HepG2 (cell line): ENCODE results near the gene ULK4. TPM values are rescaled to one million over a fixed set of nuclear protein-coding genes. Genes with fewer than 3 reads are reported as not detected.

ENCODE experiments used
- ATAC-seq: fragments of 200-7000 bp; cut with Tn5 transposase; 3 replicates; pipeline ENCODE4 v1.9.1; 2020; ENCODE audit warnings: mild to moderate bottlenecking, moderate library complexity
- BruUV-seq: library from RNA; stranded (reverse); fragments of 400-500 nt; replicated peaks from 2 replicates; lab custom pipeline; 2021; lab: Mats Ljungman, UMichigan
- CTCF ChIA-PET: fragments of 300-600 bp; formaldehyde crosslinking; extraction: SDS; loops from one replicate; lab custom pipeline; 2021; ENCODE audit warnings: low total read pairs, inconsistent platforms, low intra/inter-chr PET ratio; lab: Yijun Ruan, JAX
- POLR2A ChIA-PET: fragments of 350-600 bp; sonication (Branson Sonifier 250); formaldehyde crosslinking; loops from one replicate; lab custom pipeline; 2020; ENCODE audit warnings: antibody characterized with exemption, inconsistent platforms; lab: Yijun Ruan, JAX
- DNase-seq: peaks from one replicate; pipeline ENCODE4 v3.0.0-alpha.2; 2015; ENCODE audit warnings: low spot score
- FAIRE-seq: peaks from 3 replicates; lab custom pipeline; 2011; peaks lifted over from hg19 to GRCh38; lab: Jason Lieb, UNC
- H2AFZ ChIP-seq: one replicate; pipeline ENCODE4 v1.6.1; 2011; ENCODE audit warnings: low read length, inconsistent platforms
- H3K27ac ChIP-seq: fragments of 300-600 bp; 3 replicates; pipeline ENCODE4 v1.8.0; 2011; ENCODE audit warnings: mixed run types, mild to moderate bottlenecking, mixed read lengths, low read length, inconsistent platforms; ENCODE audit not compliant: insufficient read depth; ENCODE audit errors: extremely low read length
- H3K27me3 ChIP-seq, 2 experiments: fragments of 200-600 bp in 1 of 2; 2 replicates in 1 of 2; 3 replicates in 1 of 2; pipeline versions ENCODE4 v1.6.0 to v1.8.0; 2011; ENCODE audit warnings: low read length in 2 of 2, mild to moderate bottlenecking in 2 of 2, moderate library complexity in 2 of 2, inconsistent platforms in 1 of 2; ENCODE audit not compliant: insufficient read depth in 2 of 2, control insufficient read depth in 1 of 2
- H3K36me3 ChIP-seq, 2 experiments: fragments of 200-600 bp in 1 of 2; replicated peaks in 1 of 2; 2 replicates in 1 of 2; 3 replicates in 1 of 2; pipeline versions ENCODE4 v1.5.1 to v1.8.0; 2011; ENCODE audit warnings: low read length in 2 of 2, inconsistent platforms in 1 of 2; ENCODE audit not compliant: insufficient read depth in 2 of 2, control insufficient read depth in 1 of 2
- H3K4me1 ChIP-seq: 2 replicates; pipeline ENCODE4 v1.5.1; 2012; ENCODE audit warnings: low read length, inconsistent platforms; ENCODE audit not compliant: insufficient read depth
- H3K4me2 ChIP-seq: 2 replicates; pipeline ENCODE4 v1.6.0; 2011; ENCODE audit warnings: low read depth, low read length, inconsistent platforms
- H3K4me3 ChIP-seq, 3 experiments: fragments of 200-600 bp in 1 of 3; sonication (generic), shearing (Covaris generic) in 1 of 3; replicated peaks in 1 of 3; 2 replicates each; pipeline ENCODE4 v1.5.1; 2011 to 2016; ENCODE audit warnings: low read length in 3 of 3, inconsistent platforms in 2 of 3, low read depth in 2 of 3, mild to moderate bottlenecking in 2 of 3, control low read depth in 1 of 3, mixed read lengths in 1 of 3; ENCODE audit not compliant: insufficient read depth in 1 of 3
- H3K79me2 ChIP-seq: one replicate; pipeline ENCODE4 v1.6.1; 2011; ENCODE audit warnings: low read length, inconsistent platforms; ENCODE audit not compliant: insufficient read depth
- H3K9ac ChIP-seq: 2 replicates; pipeline ENCODE4 v1.6.0; 2011; ENCODE audit warnings: mild to moderate bottlenecking, low read depth, low read length, inconsistent platforms; ENCODE audit not compliant: insufficient read depth
- H3K9me3 ChIP-seq: 2 replicates; pipeline ENCODE4 v1.5.1; 2012; ENCODE audit warnings: mild to moderate bottlenecking, low read length
- H4K20me1 ChIP-seq: 2 replicates; pipeline ENCODE4 v1.6.0; 2011; ENCODE audit warnings: inconsistent platforms, mild to moderate bottlenecking, low read length, moderate library complexity; ENCODE audit not compliant: insufficient read depth
- FOXC1 ChIP-seq: sonication (generic); formaldehyde crosslinking; IDR thresholded peaks from 2 replicates; pipeline ENCODE4 v1.8.0; 2022; ENCODE audit warnings: mild to moderate bottlenecking, missing genetic modification reagents, borderline replicate concordance
- FOXJ3 ChIP-seq: sonication (generic); formaldehyde crosslinking; IDR thresholded peaks from 2 replicates; pipeline ENCODE4 v1.4.0; 2020; ENCODE audit warnings: missing genetic modification reagents, mild to moderate bottlenecking, borderline replicate concordance
- FOXP1 ChIP-seq, 2 experiments: fragments of 450-650 bp in 1 of 2; IDR thresholded peaks; 2 replicates each; pipeline ENCODE4 v1.6.1; 2017 to 2018; ENCODE audit warnings: antibody characterized with exemption in 1 of 2
- HNRNPL ChIP-seq: fragments of 200-400 bp; formaldehyde crosslinking; IDR thresholded peaks from 2 replicates; pipeline ENCODE4 v1.6.1; 2017; ENCODE audit warnings: mild to moderate bottlenecking, low read depth, low read length
- KDM5A ChIP-seq: fragments of 200-600 bp; sonication (generic); IDR thresholded peaks from 2 replicates; pipeline ENCODE4 v1.7.0; 2018; ENCODE audit warnings: antibody characterized with exemption, mild to moderate bottlenecking, low read length, borderline replicate concordance
- SIN3B ChIP-seq: fragments of 150-350 bp; IDR thresholded peaks from 2 replicates; pipeline ENCODE4 v1.6.1; 2014; ENCODE audit warnings: low read length
- TOPORS ChIP-seq: sonication (generic); formaldehyde crosslinking; IDR thresholded peaks from 2 replicates; pipeline ENCODE4 v1.8.0; 2023; ENCODE audit warnings: mild to moderate bottlenecking, missing genetic modification reagents
- ZFP36 ChIP-seq: fragments of 150-350 bp; IDR thresholded peaks from 2 replicates; pipeline ENCODE4 v1.6.1; 2018; ENCODE audit warnings: borderline replicate concordance, low read length, low read depth; ENCODE audit not compliant: partially characterized antibody
- ZNF44 ChIP-seq: sonication (generic); formaldehyde crosslinking; IDR thresholded peaks from 2 replicates; pipeline ENCODE4 v1.5.1; 2020; ENCODE audit warnings: mild to moderate bottlenecking, missing genetic modification reagents
- ZNF556 ChIP-seq: sonication (generic); formaldehyde crosslinking; IDR thresholded peaks from 2 replicates; pipeline ENCODE4 v1.4.0; 2020; ENCODE audit warnings: mild to moderate bottlenecking, missing genetic modification reagents, borderline replicate concordance
- ZNF720 ChIP-seq: sonication (generic); formaldehyde crosslinking; IDR thresholded peaks from 2 replicates; pipeline ENCODE4 v1.4.0; 2020; ENCODE audit warnings: missing genetic modification reagents
- ZSCAN12 ChIP-seq: sonication (generic); formaldehyde crosslinking; IDR thresholded peaks from 2 replicates; pipeline ENCODE4 v1.9.0; 2021; ENCODE audit warnings: mild to moderate bottlenecking, missing genetic modification reagents
- WGBS: methylation state at CpG from one replicate; pipeline ENCODE4 v1.1.6; 2017; ENCODE audit warnings: low lambda C conversion rate; 5-methylcytosine and 5-hydroxymethylcytosine counted together
- in situ Hi-C: cut with HindIII; loops from 2 replicates; pipeline ENCODE4 v1.10.0; 2017; ENCODE audit warnings: low pct_unique_long_range_greater_than_20kb; ENCODE audit not compliant: extremely low pct_ligation_motif_present
- intact Hi-C: fragments of 100-400 bp; cut with micrococcal nuclease; formaldehyde crosslinking; loops from one replicate; pipeline ENCODE4 v1.10.0; 2022; ENCODE audit not compliant: unreplicated experiment
- polyA plus RNA-seq, 8 experiments: library from polyadenylated mRNA; depleted of rRNA in 3 of 8; stranded (reverse) in 7 of 8; unstranded in 1 of 8; fragments of >200 nt; fragmentation: Illumina TruSeq in 4 of 8; extraction: Trizol in 4 of 8; gene quantifications; 2 replicates each; pipeline versions ENCODE4 v1.2.1 to v1.2.3, GENCODE V29; 2011 to 2016; ENCODE audit warnings: low read depth in 4 of 8, missing spikeins in 1 of 8, mixed read lengths in 1 of 8; ENCODE audit not compliant: insufficient read depth in 1 of 8
- total RNA-seq, 5 experiments: library from RNA; depleted of rRNA; stranded (reverse); fragments of >200 nt; fragmentation: Illumina TruSeq; extraction: Trizol; gene quantifications; 2 replicates each; pipeline ENCODE4 v1.2.3, GENCODE V29; 2016; ENCODE audit warnings: low read depth in 1 of 5

The ULK4 gene
- total and polyA plus RNA-seq, 2 of the 13 experiments (the other 11 are each of a cell fraction or from before 2014, with no cell fraction given), result 6.7 to 11.8 TPM

DNA sequence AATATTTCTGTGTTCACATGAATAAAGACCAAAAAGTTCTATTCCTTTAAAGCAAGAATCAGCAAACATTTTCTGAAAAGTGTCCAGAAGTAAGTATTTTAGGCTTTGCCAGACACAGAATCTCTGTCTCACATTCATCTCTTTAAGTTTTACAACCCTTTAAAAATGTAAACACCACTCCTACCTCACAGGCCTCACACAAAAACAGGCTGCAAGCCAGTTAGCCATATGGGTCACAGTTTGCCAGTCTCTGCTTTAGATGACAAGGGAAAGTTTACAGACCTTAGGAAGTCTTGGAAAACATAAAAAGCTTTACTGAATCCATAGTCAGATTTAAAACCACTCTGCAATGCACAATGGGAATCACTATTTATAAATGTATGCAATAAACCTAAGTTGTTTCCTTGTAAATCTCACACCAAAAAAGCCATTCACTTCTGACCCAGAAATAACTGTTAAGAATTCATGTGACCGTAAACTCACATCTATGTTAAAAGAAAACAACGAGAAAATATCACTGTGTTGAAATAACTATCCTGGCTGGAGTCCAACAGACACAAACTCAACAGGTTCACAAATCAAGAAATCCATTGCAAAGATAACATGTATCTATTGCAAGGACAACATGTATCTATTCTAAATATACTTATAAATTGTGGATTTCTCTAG lies 308.2 kb downstream of the ULK4 start:
- no TSS peak for BruUV-seq
- no peaks in the 10 kb centered on the region for H3K27me3 ChIP-seq
- H3K36me3 ChIP-seq, result no peaks in the 10 kb centered on the region
- no peak overlapping the region for H3K4me2 ChIP-seq
- FAIRE-seq (no peak), ATAC-seq (no peak), DNase-seq (no peak)
- CTCF ChIA-PET, result no interaction called here
- no peak overlapping the region for H3K4me3 ChIP-seq
- H3K27ac ChIP-seq, result no peak overlapping the region
- no peak overlapping the region for H3K9ac ChIP-seq
- H3K9me3 ChIP-seq, result no peaks in the 10 kb centered on the region
- no peak overlapping the region for H2AFZ ChIP-seq
- no peaks in the 10 kb centered on the region for H4K20me1 ChIP-seq
- H3K4me1 ChIP-seq, result no peaks in the 10 kb centered on the region
- in situ Hi-C loops, result no loop called here
- intact Hi-C loops, result no loop called here
- no peak for TF ChIP-seq FOXC1 (CRISPR knock-in tag)
- no peak for TF ChIP-seq TOPORS (CRISPR knock-in tag)
- TF ChIP-seq ZNF556 (CRISPR knock-in tag), result no peak
- no peak for TF ChIP-seq SIN3B
- no peak for TF ChIP-seq FOXP1 (IDR thresholded peaks at IDR 0.05)
- no peak for TF ChIP-seq FOXP1 (CRISPR knock-in tag; IDR thresholded peaks at IDR 0.05)
- no peak for TF ChIP-seq FOXJ3 (CRISPR knock-in tag)
- no peak for TF ChIP-seq ZNF720
- no peak for TF ChIP-seq ZNF44 (CRISPR knock-in tag)
- no peak for TF ChIP-seq HNRNPL
- no peak for TF ChIP-seq KDM5A
- no peak for TF ChIP-seq ZSCAN12 (CRISPR knock-in tag)
- no peak for TF ChIP-seq ZFP36
- H3K79me2 ChIP-seq, result no peaks in the 10 kb centered on the region
- POLR2A ChIA-PET, result no interaction called here
- WGBS, result 61% methylated on average over 2 of the region's 2 CpGs
